ENCODE measurements around the gene INTS1.

Gene INTS1

DNA sequence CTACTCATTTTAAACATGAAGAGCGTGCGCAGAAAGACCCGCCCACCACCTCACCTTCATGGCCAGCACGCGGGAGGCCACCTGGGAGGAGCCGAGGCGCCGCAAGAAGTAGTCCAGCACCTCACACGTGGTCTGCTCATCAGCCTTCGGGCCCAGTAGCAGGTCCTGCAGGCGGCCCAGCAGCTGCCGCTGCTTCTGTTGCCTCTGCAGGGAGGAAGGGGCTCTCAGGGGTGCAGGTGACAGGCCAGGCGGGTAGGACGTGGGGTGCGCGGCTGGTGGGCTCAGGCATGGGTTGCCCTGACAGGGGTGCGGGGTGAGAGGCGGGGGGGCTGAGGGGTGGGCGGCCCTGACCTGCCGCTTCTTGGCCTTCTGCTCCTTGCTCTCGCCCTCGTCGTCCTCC lies 17.6 kb downstream of the INTS1 start:
- no peak for DNase-seq

DNA sequence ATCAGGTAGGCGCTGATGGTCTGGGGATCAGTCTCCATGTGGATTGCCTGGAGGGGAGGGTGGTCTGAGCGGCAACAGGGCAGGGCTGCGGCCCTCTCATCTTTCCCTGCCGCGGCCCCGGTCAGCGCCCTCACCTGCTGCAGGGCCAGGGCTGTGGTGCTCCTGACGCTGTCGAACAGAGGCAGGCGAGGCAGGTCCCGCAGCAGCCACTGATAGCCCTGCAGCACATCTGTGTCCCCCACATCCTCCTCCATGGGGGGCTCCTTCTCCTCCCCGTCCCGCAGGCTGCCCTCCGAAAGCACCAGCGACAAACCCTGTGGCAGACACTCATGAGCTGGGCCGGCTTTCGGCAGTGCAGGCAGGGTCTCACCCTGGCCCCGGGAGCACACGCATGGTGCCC lies 19.0 kb downstream of the INTS1 start:
- DNase-seq: no peak

DNA sequence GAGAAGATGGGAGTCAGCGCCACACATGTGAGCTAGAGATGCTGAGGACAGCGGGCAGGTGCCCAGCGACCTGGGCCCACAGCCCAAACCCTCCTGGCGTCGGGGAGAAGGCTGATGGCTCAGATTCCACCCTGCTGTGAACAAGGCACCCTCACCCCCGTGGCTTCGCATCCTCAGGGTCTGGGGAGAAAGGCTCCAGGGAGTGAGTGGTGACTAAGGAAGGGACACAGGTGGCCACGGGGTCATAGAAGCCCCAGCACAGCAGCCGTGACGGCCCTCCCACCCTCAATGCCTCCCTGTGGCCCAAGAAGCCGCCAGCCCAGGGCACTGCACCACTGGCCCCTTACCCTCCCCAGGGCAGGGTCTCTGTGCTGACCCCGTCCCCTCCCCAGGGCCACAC lies 19.6 kb downstream of the INTS1 start:
- DNase-seq: no peak

DNA sequence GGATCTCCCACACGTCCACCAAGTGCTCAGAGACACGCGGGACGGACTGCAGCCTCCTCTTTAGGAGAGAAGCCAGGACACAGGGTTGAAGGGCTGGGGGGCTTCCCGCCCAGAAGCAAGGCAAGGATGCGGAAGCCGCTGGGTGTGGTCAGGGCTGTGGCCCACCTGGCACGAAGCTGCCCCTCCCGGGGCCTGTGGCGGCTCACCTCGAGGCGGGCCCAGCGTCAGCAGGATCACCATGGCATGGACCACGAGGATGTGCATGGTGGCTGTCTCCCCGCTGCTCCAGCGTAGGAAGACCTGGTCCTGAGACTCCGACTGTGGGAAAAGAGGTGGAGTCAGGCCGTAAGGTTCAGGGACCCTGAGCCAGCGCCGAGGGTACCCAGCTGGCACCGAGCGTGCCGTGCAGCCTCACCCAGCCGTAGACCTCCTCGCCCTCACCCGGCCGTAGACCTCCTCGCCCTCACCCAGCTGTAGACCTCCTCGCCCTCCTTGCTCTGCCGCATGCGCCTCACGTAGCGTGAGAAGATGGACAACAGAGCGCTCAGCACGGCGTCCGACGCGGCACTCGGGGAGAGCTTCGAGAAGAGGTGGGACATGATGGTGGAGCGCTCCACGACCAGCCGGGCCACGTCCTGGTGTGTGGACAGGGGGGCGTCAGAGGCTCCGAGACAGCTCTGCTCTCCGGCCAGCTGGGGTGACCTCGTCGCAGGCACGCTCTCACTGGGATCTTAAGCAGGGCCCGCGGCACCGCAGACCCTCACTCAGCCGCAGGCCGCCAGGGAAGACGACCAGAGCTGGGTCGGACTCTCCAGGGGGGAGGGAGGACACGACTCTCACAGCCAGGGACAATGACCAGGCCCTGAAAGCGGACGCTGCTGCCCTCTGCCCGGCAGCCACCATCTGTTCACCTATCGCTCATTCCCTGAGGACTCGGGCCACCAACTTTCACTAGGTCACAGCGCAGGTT lies 20.4 kb downstream of the INTS1 start:
- no peak for DNase-seq

DNA sequence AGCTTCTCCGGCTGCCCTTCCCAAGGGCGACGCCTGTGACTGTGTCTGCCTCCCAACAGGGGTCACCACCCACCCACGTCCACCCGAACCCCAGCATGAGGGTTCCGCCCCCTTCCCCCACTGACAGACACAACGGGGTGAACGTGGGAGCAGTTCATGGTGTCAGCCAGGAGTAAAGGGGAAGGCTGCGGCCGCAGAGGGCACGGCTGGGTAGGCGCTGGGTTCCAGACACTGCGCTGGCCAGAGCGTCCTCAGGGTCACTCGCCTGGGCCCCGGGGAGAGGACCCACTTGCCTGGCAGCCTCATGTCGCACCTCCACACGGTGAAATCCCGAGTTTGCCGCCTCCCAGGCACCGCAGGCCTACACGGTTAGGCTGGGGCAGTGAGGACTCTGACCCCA lies 21.1 kb downstream of the INTS1 start:
- no peak for DNase-seq

DNA sequence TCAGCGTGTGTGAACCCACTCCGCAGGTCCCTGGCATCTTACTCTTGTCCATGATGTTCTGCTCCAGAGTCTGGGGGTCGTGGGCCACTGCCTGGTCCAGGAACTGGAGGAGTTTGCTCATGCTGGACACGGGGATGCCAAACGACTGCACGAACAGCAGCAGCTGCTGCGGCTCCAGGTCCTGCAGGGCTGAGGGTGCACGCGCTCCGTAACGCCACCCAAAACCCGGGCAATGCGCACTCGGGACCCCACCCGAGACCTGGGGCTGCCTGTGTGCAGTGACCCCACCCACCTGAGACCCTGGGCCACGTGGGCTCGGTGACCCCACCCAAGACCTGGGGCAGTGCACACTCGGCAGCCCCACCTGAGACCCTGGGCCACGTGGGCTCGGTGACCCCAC lies 22.9 kb downstream of the INTS1 start:
- DNase-seq: no peak

DNA sequence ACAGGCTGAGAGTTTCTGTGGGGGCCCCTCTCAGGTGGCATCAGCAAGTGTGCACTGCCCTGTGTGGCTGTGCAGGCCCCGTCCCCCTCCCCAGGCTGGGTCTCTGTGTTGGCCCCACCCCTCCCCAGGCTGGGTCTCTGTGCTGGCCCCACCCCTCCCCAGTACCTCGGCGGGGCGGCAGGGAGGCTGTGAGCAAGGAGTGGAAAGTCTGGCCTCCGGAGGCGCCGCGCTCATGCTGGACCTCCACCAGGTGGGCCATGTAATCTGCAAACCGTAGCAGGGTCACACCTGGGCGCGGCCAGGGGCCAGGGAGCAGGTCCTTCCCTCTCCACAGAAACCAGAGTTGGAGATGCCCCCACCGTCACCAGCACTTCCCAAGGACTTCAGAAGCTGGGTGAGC lies 23.5 kb downstream of the INTS1 start:
- DNase-seq: no peak

DNA sequence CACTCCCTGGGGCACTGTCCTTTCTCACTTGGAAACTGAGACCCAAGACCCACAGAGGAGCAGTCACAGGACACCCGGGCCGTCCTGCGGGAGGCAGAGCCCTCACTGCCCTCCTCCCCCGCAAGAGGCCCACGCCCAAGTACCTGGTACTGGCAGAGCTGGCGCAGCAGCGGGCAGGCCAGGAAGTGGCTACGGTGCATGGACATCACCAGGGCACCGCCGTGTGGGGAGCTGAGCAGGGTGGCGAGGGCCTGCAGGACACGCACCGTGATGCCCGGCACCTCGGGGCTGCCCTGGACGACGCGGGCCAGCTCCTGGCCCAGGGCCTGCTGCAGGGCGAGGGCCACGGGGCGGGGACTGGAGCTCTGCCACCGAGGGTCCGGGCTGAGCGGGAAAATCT lies 24.9 kb downstream of the INTS1 start:
- no peak for DNase-seq

DNA sequence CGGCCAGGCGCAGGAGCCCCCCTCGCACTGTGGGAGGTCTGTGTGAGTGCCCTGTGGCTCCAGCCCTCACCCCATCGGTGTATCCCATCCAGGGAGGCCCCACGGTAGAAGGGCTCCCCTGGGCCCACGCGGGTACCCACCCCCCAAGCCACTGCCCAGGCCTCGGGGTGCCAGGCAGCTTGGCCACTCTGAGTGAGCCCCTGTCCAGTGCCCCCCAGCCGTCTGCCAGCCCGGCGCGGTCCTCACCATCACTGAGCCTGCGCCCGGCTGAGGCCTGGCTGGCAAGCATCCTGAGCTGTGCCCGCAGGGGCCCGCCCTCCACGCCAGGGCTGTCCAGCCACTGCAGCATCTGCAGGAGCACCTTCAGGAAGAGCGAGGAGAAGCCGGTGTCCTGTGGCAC lies 25.7 kb downstream of the INTS1 start:
- DNase-seq: no peak

DNA sequence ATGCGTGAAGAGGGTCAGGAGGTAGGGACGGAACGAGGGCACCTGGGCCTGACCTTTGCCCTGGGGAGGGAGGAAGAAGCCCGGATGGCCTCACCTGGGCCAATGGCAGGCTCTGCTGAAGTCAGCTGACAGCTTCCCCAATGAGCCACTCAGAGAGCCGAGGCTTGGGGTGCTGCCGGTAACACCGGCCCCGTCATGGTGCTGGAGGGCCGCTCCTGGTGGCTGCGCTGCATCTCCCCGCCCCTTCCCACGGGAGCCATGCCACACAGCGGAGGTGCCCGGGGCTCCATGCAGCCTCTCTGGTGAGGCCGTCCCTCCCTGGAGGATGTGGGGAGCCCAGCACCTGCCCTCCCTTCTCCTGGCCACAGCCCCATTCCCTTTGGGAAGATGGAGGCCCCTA lies 27.3 kb downstream of the INTS1 start:
- DNase-seq: no peak

DNA sequence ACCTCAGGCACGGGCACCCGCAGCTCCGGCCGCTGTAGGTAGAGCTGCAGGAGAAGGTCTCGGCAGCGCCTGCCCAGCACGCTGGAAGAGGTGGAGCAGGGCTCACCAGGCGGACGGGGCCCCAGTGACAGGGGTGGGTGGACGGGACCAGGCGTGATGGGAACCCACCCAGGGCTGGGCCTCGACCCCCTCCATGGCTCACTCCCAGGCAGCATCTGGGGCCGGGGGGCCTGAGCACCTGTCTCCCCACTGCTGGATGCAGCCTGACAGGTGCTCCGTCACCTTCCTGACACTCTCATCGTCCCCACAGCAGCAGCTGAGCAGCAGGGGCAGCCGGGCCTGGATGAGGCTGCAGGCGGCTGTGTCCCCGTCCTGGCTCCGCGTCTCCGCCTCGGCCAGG lies 28.2 kb downstream of the INTS1 start:
- DNase-seq: no peak

DNA sequence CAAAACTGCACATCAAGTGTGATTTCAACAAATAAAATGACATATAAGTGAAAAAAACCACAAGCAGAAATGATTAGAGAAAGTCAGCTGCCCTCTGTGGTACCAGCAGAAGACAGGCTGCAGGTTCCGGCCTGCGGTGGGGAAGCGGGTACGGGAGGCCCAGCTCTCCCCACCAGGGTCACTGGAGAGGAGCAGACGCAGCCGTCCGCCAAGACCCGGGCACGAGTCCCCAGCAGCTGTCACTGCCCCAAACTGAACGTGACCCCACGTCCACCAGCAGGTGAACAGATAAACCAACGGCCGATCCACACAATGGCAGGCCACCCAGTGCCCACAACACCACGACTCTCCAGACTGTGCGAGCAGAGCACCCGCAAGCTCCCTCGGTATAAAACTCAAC lies 28.8 kb downstream of the INTS1 start:
- DNase-seq: no peak

DNA sequence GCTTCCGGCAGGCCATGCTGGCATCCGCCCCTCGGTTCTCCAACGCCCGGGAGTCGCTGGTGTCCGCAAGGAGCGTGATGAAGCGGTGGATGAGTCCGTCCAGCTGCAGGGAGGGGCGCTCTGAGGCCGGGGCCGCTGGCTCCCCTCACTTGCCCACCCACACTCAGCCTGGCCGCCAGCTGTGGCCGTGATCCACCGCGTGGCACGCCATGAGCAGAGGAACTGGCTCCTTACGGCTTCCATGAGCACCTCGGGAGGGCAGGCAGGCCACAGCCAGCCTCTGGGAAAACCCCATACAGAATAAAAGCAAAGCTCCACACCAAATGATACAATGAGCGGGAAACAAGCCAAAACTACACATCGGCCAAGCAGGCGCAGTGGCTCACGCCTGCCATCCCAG lies 29.5 kb downstream of the INTS1 start:
- no peak for DNase-seq

DNA sequence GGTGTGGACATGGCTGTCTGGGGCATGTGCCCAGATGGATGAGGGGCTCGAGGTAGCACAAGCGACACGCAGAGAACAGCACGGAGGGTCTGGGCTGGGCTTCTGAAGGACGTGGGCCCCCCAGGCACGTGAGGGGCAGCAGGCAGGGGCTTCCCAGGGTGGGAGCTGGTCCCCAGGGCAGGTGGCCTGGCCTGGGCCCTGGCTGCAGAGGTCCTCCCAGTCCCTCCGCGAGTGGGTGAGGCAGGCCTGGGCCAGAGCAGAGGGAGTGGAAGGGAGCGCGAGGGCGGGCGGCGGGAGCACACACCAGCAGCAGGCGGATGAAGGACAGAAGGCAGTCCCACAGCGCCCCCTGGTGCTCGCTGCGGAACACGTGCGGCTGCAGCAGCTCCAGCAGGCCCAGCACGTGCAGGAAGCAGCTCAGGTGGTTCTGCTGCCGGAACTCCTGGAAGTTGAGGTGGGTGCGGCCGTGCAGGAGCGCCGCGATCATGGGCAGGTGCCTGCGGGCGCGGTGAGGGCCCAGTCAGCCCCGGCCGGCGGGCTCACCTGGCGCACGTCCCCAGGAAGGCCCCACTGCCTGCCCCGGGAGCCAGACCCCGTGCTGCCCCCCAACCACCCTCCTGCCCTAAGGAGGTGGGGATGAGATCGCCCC lies 30.2 kb downstream of the INTS1 start:
- peak; percentile 84 for DNase-seq

DNA sequence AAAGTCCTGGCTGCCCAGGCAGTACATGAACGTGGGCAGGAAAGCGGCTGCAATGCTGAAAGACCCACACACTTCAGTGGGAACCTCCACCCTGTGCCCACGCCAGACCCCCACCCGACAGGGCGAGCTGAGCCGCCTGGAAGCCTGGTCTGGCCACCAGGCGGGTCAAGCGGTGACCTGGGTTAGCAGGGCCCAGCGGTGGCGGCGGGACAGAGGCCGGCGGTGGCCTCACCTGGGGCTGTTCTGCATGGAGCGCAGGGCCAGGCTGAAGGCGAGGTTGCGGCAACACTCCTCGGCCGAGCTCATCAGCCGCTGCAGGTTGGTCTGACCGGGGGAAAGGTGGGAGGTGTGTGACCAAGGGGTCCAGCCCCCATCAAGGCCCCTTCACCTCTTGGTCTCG lies 33.3 kb downstream of the INTS1 start:
- DNase-seq: no peak

DNA sequence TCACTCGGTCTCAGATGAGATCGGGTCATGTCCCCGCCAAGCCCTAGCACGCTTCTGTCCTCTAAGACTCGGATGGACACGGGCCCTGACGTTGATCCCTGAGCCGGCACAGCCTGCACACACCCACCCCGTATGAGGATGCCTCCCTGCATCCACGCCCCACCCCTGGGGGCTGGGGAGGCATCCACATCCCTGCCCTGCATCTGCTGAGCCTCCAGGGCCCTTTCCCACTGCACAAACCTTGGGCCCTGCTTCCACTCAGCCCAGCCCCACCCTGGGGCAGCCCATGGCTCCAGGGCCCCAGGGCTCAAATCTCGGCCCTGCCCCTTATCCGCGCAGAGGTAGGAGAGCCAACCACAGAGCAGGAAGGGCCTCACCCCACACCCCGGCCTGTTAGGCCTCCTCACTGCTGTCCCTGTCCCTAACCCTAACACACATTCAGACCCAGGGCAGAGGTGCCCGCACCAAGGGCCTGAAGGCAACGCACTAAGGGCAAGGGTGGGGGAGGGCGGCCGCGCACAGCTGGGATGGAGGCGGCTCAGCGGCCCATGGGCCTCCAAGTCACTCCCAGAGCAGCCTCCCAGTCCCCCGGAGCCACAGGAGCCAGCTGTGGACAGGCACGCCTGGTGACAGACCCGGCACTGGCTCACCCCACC lies 35.4 kb downstream of the INTS1 start:
- no peak for DNase-seq

DNA sequence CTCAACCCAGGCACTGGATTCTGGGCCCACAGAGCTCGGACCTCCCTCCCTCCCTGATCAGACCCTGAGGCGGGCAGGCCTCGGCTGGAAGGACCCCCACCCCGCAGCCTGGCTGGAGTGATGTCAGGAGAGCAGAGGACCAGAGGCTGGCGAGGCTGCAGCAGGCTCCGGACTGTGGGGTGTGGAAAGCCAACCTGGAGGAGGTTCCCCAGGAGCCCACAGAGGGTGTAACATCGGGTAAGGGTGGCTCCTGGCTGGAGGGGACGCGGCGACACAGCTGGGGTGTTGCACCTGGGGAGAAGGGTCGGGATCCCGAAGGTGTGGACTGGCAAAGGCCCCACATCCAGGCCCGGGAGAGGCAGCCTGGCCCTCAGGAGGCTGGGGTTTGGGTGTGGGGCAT lies 36.0 kb downstream of the INTS1 start:
- DNase-seq: no peak

DNA sequence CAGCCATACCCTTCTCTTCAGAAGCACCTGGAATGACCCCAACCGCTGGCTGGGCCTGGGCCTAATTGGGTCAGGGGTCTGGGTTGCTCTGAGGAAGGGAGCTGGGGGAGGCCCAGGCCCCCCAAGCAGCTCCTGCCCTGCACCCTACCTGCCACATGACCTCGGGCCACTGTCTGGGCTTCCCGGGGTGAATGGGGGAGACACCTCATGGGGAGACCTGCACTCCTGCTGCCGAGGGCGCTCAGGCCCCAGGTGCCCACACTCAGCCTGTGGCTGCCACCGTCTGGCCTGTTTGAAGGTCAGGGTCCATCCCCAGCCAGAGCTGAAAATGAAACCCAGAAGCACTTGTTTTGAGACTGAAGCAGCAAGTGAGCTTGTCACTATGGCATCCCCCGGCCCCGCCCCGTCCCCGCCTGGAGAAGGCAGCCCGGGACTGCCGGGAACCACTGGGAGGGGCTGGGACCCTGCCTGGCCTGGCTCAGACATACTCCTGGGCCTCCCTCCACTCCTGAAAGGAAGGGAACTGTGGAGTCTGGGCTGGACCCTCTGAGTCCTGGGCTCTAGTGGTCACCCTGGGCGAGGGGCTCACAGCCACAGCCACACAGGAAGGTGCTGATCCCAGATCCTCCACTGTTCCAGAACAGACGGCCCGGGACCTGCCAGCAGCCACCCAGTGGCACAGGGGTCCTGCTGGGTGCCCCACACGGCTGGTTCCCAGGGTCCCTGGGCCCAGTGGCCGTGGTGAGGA lies 37.5 kb downstream of the INTS1 start:
- no peak for DNase-seq

DNA sequence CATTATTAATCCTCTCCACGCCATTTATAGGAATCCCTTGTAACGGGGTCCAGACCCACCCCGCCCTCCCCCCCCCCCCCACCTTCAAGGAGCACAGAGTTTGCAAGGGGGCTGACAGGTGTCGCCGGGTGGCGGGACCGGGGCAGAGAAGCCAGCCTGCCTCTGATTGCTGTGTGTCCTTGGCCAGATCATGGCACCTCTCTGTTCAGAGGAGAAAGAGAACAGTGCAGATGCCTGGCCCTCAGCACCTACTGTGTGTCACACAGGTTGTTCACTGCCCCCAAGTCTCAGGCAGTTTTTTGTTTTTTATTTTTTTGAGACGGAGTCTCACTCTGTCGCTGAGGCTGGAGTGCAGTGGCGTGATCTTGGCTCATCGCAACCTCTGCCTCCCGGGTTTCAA lies 39.5 kb downstream of the INTS1 start:
- DNase-seq: no peak

DNA sequence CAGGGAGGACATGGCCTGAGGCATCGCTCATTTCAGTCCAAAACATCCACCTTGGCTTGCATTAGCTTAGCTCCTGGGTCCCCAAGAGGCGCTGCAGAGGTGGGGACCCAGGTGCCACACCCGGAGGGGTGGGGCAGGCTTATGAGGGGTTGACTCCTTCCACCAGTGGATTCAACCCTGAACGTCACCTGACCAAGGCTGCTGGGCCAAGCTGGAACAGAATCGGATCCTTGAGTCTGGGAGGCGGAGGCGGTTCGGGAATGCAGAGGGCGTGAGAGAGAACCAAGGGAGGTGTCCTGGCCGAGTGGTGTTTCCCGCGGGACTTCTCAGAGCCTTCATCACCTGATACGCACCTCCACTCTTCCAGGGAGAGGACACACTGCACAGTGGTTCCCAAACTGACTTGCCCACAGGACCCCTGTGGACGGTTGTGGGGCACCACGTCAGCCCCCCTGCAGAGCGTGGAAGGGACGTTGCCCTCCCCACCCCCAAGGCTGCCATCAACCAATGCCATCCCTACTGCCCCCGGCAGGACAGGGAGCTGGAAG lies 40.4 kb downstream of the INTS1 start:
- no peak for DNase-seq

DNA sequence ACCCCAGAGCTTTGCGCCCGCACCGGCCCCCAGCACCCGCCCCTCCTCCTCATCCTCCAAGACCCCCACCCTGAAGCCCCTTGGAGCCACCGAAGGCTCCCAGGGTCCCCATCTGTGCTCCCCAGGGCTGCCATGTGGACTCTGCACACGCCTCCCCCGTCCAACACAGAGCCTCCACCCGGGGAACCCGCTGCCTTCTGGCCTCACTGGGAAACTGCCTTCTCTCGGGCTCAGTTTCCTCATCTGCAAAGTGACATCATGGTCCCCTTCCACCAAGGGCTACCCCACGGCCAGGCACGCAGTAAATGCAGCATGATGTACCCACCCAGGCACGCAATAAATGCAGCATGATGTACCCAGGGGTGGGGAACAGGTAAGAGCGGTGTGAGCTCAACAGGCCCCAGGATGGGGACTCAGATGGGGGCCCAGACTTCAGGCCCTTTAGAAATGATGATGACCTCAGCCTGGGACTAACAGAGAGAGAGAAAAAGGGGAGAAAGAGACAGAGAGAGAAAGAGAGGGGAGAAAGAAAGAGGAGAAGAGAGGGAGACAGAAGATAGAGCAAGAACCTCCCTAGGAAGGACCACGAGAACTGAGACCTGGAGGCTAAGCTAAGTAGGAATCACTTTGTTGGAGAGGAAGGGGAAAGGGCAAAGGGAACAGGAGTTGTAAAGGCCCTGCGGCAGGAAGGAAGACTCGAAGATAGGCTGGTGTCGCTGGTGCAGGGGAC lies 42.4 kb downstream of the INTS1 start:
- no peak for DNase-seq
